ENCODE data around the gene KCNJ10.

DNA sequence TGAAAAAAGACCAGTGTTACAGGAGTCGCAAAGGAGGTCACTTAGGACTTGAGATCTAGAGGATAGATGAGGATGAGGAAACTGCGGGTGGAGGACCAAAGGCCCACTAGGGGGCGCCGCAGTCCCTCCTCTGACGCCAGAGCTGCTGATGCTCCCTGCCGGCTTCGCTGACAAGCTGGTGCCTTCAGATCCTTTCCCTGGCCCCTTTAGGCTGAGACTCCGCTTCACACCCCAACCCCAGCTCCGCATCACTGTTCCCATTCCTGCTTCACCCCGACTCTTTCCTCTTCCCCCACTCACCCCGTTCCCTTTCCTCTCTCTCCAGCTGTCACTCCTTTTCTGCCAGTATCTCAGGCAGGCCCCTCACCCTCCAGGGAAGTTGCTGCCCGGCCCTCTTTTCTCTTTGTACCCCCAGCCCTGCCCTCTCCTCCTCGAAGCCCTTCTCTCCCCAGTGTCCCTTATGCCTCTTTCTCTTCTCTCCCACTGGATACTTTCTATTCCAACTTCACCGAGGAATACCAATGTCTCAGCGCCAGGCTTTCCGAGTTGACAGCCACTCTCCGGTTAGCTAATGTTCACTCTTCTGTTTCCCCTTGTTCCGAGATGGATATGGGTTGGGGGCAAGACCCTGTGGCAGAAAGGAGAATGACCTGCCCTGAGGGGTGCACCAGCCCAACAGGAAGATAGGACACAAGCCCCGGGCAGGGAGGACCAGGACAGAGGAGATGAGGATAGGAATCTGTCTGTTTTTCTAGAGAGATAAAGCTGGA, 15.9 kb upstream of the KCNJ10 start:
- TF ChIP-seq POLR2AphosphoS5 (IDR thresholded peaks at IDR 0.05; ENCODE audit: low read depth, low read length) (no peak), POLR2A (IDR thresholded peaks at IDR 0.05; ENCODE audit: low read depth, low read length) (no peak), TAF1 (IDR thresholded peaks at IDR 0.05; ENCODE audit: borderline replicate concordance, low read depth, low read length) (no peak)
